Adrenal gland (tissue), 5 donors: ENCODE measurements around the gene TMEM184B.

ENCODE experiments used
- CTCF ChIP-seq, 6 experiments: fragments of 450-650 bp in 4 of 6; fragments of 200-600 bp in 2 of 6; sonication (generic) in 1 of 6; IDR thresholded peaks; 1 replicate in 5 of 6; 2 replicates in 1 of 6; pipeline versions ENCODE4 v1.5.1 to v1.8.0; 2016 to 2021; ENCODE audit warnings: antibody characterized with exemption in 6 of 6, mild to moderate bottlenecking in 2 of 6, moderate library complexity in 1 of 6
- POLR2A ChIP-seq, 2 donors: fragments of 450-650 bp; IDR thresholded peaks; one replicate each; pipeline ENCODE4 v1.6.1; 2017; ENCODE audit warnings: antibody characterized with exemption in 2 of 2, mild to moderate bottlenecking in 2 of 2, moderate library complexity in 1 of 2
- donor health status: DM: no; HTN: no; CAD: no.

GRCh38 chr22:38308791-38309498, 36.1 kb upstream of the TMEM184B start:
- TF ChIP-seq CTCF (IDR thresholded peaks at IDR 0.05) = no peak
- no peak for TF ChIP-seq POLR2A (IDR thresholded peaks at IDR 0.05)
